AG10803 (cell line): ENCODE data around the gene DLK2.

ENCODE experiments used
- DNase-seq: peaks from one replicate; pipeline ENCODE4 v3.0.0; 2010; ENCODE audit warnings: low read depth
- H3K4me3 ChIP-seq: 2 replicates; pipeline ENCODE4 v1.5.1; 2011; ENCODE audit warnings: mild to moderate bottlenecking, low read length, control low read depth
- TF ChIP-seq, protein P1 (sequence below): conservative IDR thresholded peaks from 2 replicates; pipeline ENCODE4 v1.5.1; 2011; ENCODE audit warnings: mild to moderate bottlenecking, low read length, control low read depth, inconsistent platforms

The DLK2 gene

DNA sequence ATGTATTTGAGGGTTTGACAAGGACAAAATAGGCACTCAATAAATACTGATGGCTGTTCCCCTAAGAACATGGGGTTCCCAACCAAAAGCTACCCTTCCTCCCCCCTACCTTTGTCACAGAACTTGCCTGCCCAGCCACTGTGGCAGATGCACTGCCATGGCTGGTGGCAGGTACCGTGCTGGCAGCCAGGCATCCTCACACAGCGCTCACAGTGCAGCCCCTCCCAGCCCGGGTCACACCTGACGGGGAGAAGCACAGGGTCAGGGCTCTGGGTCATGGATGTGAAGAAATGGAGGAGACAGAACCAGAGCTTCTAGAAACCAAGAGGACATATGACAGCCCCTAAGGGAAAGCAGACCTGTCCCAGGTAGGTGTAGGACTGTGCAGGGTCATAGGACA is 2.5 kb downstream of the DLK2 start:
- DNase-seq: no peak
- TF ChIP-seq, protein P1, sequence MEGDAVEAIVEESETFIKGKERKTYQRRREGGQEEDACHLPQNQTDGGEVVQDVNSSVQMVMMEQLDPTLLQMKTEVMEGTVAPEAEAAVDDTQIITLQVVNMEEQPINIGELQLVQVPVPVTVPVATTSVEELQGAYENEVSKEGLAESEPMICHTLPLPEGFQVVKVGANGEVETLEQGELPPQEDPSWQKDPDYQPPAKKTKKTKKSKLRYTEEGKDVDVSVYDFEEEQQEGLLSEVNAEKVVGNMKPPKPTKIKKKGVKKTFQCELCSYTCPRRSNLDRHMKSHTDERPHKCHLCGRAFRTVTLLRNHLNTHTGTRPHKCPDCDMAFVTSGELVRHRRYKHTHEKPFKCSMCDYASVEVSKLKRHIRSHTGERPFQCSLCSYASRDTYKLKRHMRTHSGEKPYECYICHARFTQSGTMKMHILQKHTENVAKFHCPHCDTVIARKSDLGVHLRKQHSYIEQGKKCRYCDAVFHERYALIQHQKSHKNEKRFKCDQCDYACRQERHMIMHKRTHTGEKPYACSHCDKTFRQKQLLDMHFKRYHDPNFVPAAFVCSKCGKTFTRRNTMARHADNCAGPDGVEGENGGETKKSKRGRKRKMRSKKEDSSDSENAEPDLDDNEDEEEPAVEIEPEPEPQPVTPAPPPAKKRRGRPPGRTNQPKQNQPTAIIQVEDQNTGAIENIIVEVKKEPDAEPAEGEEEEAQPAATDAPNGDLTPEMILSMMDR: no peak

DNA sequence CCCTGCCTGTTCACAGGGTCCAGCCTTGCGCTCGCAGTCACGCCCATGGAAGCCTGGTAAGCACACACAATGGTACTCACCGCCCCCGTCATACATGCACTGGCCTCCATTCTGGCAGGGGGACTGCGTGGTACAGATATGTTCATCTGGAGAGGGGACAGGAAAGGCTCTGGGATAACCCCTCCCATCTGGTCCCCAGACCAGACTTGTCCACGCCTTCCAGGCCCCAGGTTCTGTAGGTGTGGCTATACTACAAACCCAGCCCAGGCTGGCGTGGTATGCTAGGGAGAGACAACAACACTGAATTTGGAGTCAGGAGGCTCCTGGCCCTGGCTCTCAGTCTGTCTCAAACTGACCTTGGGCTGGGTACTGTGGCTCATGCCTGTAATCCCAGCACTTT is 3.4 kb downstream of the DLK2 start:
- H3K4me3 ChIP-seq: no peak overlapping the region
- TF ChIP-seq, protein P1: no peak

More for the DNA sequence above, 2.5 kb downstream of the DLK2 start:
- H3K4me3 ChIP-seq: no peak overlapping the region

DNA sequence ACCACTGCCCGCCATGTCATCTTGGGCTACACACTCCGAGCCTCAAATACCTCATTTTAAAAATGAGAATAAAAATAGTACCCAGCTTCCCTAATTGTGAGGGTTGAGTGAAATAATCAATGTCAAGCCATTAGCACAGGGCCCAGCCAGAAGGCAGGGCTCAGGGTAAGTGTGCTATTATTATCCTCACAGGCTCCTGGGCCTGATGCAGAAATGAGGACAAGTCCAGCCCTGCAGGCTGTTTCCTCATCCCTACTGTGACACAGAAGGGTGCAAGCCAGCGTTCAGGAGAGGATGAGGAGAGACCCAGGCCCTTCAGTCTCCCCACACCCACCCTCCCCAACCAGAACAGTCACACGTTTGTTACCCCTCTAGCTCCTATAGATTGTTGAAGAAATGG is 4.0 kb downstream of the DLK2 start:
- H3K4me3 ChIP-seq: no peak overlapping the region
- TF ChIP-seq, protein P1: no peak
- no peak for DNase-seq

More for the DNA sequence above, 3.4 kb downstream of the DLK2 start:
- no peak for DNase-seq

DNA sequence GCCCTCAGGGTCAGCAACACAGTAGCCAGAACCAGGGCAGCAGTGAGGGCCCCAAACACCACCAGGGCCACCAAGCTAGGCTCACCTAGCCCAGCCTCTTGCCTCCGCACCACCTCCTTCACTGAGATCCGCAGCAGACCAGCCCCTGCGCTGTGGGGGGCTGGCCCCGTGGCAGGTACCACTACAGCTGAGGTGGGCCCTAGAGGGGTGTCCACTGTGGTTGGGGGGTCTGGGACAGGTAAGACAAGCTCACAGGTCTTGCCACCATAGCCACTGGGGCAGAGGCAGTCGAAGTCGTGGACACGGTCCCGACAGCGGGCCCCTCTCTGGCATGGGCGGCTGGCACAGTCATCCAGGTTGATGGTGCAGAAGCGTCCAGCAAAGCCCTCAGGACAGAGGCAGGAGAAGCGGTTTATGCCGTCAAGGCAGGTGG is 4.6 kb downstream of the DLK2 start:
- DNase-seq: no peak
- TF ChIP-seq, protein P1: no peak
- no peak overlapping the region for H3K4me3 ChIP-seq

DNA sequence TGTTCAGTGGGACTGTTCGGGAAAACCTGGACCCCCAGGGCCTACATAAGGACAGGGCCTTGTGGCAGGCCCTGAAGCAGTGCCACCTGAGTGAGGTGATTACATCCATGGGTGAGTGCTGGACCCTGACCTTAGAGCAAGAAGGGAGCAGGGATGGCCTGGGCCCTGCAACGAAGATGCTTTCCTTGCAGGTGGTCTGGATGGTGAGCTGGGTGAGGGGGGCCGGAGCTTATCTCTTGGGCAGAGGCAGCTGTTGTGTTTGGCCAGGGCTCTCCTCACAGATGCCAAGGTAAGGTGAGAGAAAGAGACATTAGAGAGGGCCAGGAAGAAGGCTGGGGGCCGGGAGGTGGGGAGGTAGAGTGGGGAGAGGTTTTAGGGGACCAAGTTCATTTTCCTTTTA is 6.4 kb downstream of the DLK2 start:
- TF ChIP-seq, protein P1: no peak
- no peak for DNase-seq
- no peak overlapping the region for H3K4me3 ChIP-seq

DNA sequence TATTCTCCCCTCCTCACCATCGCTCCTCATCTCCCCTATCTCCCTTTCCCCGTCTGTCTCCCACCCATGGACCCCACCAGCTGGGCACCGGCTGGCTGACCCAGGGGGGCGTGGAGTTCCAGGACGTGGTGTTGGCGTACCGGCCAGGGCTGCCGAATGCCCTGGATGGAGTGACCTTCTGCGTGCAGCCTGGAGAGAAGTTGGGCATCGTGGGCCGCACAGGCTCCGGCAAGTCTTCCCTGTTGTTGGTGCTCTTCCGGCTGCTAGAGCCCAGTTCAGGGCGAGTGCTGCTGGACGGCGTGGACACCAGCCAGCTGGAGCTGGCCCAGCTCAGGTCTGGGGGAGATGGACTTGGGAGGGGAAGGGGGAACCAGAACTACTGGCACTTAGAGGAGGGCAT is 7.7 kb downstream of the DLK2 start:
- H3K4me3 ChIP-seq: no peak overlapping the region
- DNase-seq: no peak
- TF ChIP-seq, protein P1: no peak

DNA sequence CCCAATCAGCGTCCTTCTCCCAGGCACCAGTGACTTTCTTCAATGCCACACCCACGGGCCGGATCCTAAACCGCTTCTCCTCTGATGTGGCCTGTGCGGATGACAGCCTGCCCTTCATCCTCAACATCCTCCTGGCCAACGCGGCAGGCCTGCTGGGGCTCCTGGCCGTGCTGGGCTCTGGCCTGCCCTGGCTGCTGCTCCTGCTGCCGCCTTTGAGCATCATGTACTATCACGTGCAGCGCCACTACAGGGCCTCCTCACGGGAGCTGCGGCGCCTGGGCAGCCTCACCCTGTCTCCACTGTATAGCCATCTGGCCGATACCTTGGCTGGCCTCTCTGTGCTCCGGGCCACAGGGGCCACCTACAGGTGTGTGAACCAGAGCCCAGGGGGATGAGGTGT is 9.8 kb downstream of the DLK2 start:
- no peak overlapping the region for H3K4me3 ChIP-seq
- no peak for DNase-seq
- TF ChIP-seq, protein P1: no peak
